Ureter (tissue), 1 donor: Measurements from ENCODE around the gene ELN. TPM values are rescaled to one million over a fixed set of nuclear protein-coding genes. Genes with fewer than 3 reads are reported as not detected.

Source experiments
- DNase-seq: peaks from one replicate; pipeline ENCODE4 v3.0.0-alpha.2; 2020; ENCODE audit warnings: low spot score
- total RNA-seq: library from RNA; stranded (reverse); gene quantifications from one replicate; pipeline ENCODE4 v1.2.4, GENCODE V29; 2023
- donor health status: DM: yes; HTN: yes; CAD: no.

The ELN gene
- total RNA-seq, 1 donor from 2014 or later: 31.9 TPM

GRCh38 chr7:74059681-74060588 is 32.0 kb downstream of the ELN start:
- DNase-seq: peak; percentile 67

- DNase-seq: peak; percentile 90
Measured at GRCh38 chr7:74061840-74062539, 34.0 kb downstream of the ELN start.

GRCh38 chr7:74063223-74063641 is 35.3 kb downstream of the ELN start:
- no peak for DNase-seq

- DNase-seq: no peak
Measured at GRCh38 chr7:74063646-74064045, 35.7 kb downstream of the ELN start.

- DNase-seq: no peak
Measured at GRCh38 chr7:74064696-74065095, 36.7 kb downstream of the ELN start.

GRCh38 chr7:74066626-74067025 is 38.7 kb downstream of the ELN start:
- no peak for DNase-seq

GRCh38 chr7:74068378-74069085 is 40.6 kb downstream of the ELN start:
- no peak for DNase-seq

- no peak for DNase-seq
Measured at GRCh38 chr7:74069086-74069541, 41.1 kb downstream of the ELN start.

- DNase-seq: no peak
Measured at GRCh38 chr7:74069790-74070618, 42.0 kb downstream of the ELN start.

GRCh38 chr7:74070619-74070921 is 42.6 kb downstream of the ELN start:
- no peak for DNase-seq

- no peak for DNase-seq
Measured at GRCh38 chr7:74071121-74071520, 43.1 kb downstream of the ELN start.

- no peak for DNase-seq
Measured at GRCh38 chr7:74074770-74075169, 46.8 kb downstream of the ELN start.

- DNase-seq: no peak
Measured at GRCh38 chr7:74078461-74078860, 50.5 kb downstream of the ELN start.

- DNase-seq: no peak
Measured at GRCh38 chr7:74082770-74083116, 54.8 kb downstream of the ELN start.

GRCh38 chr7:74083117-74083876 is 55.3 kb downstream of the ELN start, which contains the start of gene LIMK1:
LIMK1 (plus strand) TSS chr7:74083804; CDS start chr7:74083991, 187 bp downstream.
- peak; percentile 81 for DNase-seq

GRCh38 chr7:74083928-74084721 is 56.2 kb downstream of the ELN start:
- no peak for DNase-seq

- DNase-seq: no peak
Measured at GRCh38 chr7:74084722-74085578, 57.0 kb downstream of the ELN start.

GRCh38 chr7:74087791-74088453 is 59.9 kb downstream of the ELN start:
- DNase-seq: no peak
